BJ (cell line): Measurements from ENCODE around the gene SLC47A1. TPM values are rescaled to one million over a fixed set of nuclear protein-coding genes. Genes with fewer than 3 reads are reported as not detected.

Experiments
- CTCF ChIA-PET: fragments of 350-600 bp; formaldehyde crosslinking; extraction: SDS; loops from one replicate; lab custom pipeline; 2021; ENCODE audit warnings: antibody characterized with exemption, inconsistent platforms; lab: Yijun Ruan, JAX
- POLR2A ChIA-PET: fragments of 300-600 bp; sonication (Branson Sonifier 250); formaldehyde crosslinking; extraction: SDS; loops from one replicate; lab custom pipeline; 2021; ENCODE audit warnings: antibody characterized with exemption; lab: Charles Lee
- DNase-seq: peaks from one replicate; pipeline ENCODE4 v3.0.0-alpha.2; 2011; ENCODE audit warnings: low read depth
- H3K27me3 ChIP-seq: 2 replicates; pipeline ENCODE4 v1.6.0; 2011; ENCODE audit warnings: low read length; ENCODE audit not compliant: control insufficient read depth, insufficient read depth
- H3K36me3 ChIP-seq: 2 replicates; pipeline ENCODE4 v1.5.1; 2011; ENCODE audit warnings: low read length; ENCODE audit not compliant: control insufficient read depth, insufficient read depth
- H3K4me3 ChIP-seq: 2 replicates; pipeline ENCODE4 v1.5.1; 2011; ENCODE audit warnings: low read depth, mild to moderate bottlenecking, control low read depth, low read length
- CTCF ChIP-seq: IDR thresholded peaks from 2 replicates; pipeline ENCODE4 v1.5.1; 2011; ENCODE audit warnings: low read depth, mild to moderate bottlenecking, control low read depth, inconsistent platforms, low read length, moderate library complexity; ENCODE audit not compliant: insufficient read depth
- polyA plus RNA-seq: library from polyadenylated mRNA; depleted of rRNA; stranded (reverse); fragments of >200 nt; gene quantifications from 2 replicates; pipeline ENCODE4 v1.2.3, GENCODE V29; 2011

Gene SLC47A1
- polyA plus RNA-seq, 1 experiment = 0.22 TPM

GRCh38 chr17:19569785-19570543 is 36.3 kb downstream of the SLC47A1 start:
- Histone ChIP-seq H3K36me3 (no peaks in the 10 kb centered on the region), H3K27me3 (peaks cover 4% of the 10 kb centered on the region), H3K4me3 (no peak overlapping the region)
- CTCF ChIA-PET = interaction anchor here (1.4 kb wide), 1 partner anchor 23 kb away, joined by 5 read pairs; no protein-coding TSS in a partner anchor
- POLR2A ChIA-PET = no interaction called here
- no peak for DNase-seq
- TF ChIP-seq CTCF = no peak

- ChIA-PET POLR2A (no interaction called here), CTCF (interaction anchor here (1.4 kb wide), 1 partner anchor 22 kb away, joined by 5 read pairs; no protein-coding TSS in a partner anchor)
- Histone ChIP-seq H3K36me3 (no peaks in the 10 kb centered on the region), H3K4me3 (no peak overlapping the region), H3K27me3 (peaks cover 4% of the 10 kb centered on the region)
- TF ChIP-seq CTCF = no peak
- DNase-seq = no peak
These were observed 36.9 kb downstream of the SLC47A1 start for GRCh38 chr17:19570544-19571062.

- ChIA-PET POLR2A (no interaction called here), CTCF (interaction anchor here (1.1 kb wide), 1 partner anchor 14 kb away, joined by 3 read pairs; no protein-coding TSS in a partner anchor)
- peaks cover 4% of the 10 kb centered on the region; the same call in 1 of the 2 replicates for H3K27me3 ChIP-seq
- no peak overlapping the region for H3K4me3 ChIP-seq
- no peak for DNase-seq
- TF ChIP-seq CTCF = no peak
- H3K36me3 ChIP-seq = no peaks in the 10 kb centered on the region
These were observed 39.4 kb downstream of the SLC47A1 start for GRCh38 chr17:19573075-19573474.

GRCh38 chr17:19574956-19575355 is 41.3 kb downstream of the SLC47A1 start:
- Histone ChIP-seq H3K36me3 (no peaks in the 10 kb centered on the region), H3K27me3 (peaks cover 14% of the 10 kb centered on the region), H3K4me3 (no peak overlapping the region)
- no peak for TF ChIP-seq CTCF
- ChIA-PET POLR2A (no interaction called here), CTCF (no interaction called here)
- DNase-seq = no peak

GRCh38 chr17:19578545-19578944 is 44.9 kb downstream of the SLC47A1 start:
- Histone ChIP-seq H3K36me3 (no peaks in the 10 kb centered on the region), H3K4me3 (no peak overlapping the region), H3K27me3 (peaks cover 22% of the 10 kb centered on the region)
- ChIA-PET POLR2A (no interaction called here), CTCF (interaction anchor here (0.7 to 1.4 kb wide), 3 partner anchors 12 to 184 kb away, joined by 3 to 4 read pairs (median 3); no protein-coding TSS in a partner anchor)
- no peak for DNase-seq
- TF ChIP-seq CTCF = no peak
